CD4-positive, alpha-beta T cell treated with Interleukin-12 subunit alpha and Interleukin-12 subunit beta, for 1 hour (primary cell): ENCODE data around the gene FAM83E.
"Not testable (repeated sequence)": the region's sequence is repeated elsewhere in the genome, so short reads cannot be mapped to it uniquely, and the experiment has no call there.

Experiments used
- DNase-seq: peaks from one replicate; pipeline ENCODE4 v3.0.0-alpha.2; 2020

Gene FAM83E

DNA sequence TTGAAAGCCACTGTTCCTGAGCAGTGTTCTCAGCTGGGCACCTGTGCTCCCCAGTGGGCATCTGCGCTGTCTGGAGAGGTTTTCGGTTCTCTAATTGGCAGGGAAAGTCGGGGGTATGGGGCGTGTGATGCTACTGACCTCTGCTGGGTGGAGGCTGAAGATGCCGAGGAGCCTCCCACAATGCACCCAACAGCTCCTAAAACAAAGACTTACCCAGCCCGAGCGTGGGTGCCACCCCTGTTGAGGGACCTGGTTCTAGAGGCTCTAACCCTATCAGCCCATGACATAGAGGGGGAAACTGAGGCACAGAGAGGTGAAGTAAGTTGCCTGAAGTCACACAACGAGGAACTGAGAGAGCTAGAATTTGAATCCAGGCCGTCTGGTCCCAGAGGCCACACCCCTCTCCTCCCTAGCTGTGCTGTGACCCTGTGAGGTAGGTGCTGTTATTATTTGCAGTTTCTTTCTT is 6.0 kb downstream of the FAM83E start:
- peak; percentile 74 for DNase-seq

DNA sequence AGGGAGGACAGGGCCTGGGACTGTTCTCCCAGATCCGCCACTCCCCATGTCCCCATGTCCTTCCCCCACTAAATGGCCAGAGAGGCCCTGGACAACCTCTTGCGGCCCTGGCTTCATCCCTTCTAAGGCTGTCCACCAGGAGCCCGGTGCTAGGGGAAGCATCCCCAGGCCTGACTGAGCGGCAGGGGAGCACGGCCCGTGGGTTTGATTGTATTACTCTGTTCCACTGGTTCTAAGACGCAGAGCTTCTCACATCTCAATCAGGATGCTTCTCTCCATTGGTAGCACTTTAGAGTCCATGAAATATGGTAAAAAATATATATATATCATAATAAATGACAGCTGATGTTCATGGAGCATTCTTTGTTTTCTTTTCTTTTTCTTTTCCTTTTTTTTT is 7.5 kb downstream of the FAM83E start:
- DNase-seq: no peak

DNA sequence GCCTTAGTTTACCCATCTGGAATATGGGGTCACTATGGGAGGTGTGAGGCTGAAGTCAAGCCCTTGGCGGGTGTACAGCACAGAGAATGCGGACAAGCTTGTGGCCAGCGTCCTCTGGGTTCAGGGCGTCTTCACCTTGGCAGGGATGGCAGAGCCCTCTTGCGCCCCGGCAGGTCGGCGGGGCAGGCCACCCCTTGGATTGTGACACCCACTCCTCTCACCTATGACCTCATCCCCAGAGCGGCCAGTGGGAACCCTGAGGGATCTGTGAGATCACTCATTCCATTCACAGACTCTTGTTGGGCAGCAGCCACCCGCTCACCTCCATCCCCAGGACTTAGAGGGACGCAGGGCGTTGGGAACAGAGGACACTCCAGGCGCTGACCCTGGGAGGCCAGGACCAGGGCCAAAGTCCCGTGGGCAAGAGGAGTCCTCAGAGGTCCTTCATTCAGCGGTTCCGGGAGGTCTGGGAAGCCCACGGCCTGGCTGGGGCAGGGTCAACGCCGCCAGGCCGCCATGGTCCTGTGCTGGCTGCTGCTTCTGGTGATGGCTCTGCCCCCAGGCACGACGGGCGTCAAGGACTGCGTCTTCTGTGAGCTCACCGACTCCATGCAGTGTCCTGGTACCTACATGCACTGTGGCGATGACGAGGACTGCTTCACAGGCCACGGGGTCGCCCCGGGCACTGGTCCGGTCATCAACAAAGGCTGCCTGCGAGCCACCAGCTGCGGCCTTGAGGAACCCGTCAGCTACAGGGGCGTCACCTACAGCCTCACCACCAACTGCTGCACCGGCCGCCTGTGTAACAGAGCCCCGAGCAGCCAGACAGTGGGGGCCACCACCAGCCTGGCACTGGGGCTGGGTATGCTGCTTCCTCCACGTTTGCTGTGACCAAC is 8.2 kb downstream of the FAM83E start, which contains the start of gene SPACA4:
SPACA4 (plus strand) TSS at position 280 of the 896 bp plus-strand sequence; CDS start at position 517, 237 bp downstream.
- no peak for DNase-seq

DNA sequence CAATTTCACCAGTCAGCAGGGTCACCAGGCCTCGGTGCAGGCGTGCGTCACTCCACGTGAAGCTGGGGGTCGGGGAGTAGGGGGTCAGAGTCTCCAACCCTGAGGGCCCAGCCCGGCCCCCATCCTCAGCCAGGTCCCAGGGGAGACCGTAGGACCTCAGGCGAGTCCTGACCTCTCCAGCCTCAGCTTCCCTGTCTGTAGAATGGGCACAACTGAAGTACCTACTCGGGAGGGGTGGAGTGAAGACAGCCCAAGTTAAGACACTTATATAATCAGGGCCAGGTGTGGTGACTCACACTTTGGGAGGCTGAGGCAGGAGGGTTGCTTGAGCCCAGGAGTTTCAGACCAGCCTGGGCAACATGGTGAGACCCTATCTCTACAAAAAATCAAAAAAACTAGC is 11.0 kb downstream of the FAM83E start:
- no peak for DNase-seq

DNA sequence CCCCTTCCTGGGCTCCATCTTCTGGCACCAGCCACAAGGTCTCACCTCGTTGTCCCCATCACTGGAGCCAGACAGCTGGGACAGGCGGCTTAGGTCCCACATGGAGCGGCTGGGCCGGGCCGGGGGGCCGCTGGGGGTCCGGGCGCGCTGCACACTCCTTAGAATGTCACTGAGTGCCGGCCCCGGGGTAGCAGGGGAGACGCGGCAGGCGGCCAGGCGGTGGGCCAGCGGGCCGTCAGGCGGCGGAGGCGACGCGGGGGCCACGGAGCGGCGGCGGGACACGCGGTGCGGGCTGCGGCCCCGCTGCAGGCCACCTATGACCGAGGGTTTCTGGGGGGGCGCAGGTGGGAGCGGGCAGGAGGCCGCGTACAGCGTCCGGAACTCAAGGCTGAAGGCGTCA is 11.4 kb downstream of the FAM83E start:
- DNase-seq: no peak

DNA sequence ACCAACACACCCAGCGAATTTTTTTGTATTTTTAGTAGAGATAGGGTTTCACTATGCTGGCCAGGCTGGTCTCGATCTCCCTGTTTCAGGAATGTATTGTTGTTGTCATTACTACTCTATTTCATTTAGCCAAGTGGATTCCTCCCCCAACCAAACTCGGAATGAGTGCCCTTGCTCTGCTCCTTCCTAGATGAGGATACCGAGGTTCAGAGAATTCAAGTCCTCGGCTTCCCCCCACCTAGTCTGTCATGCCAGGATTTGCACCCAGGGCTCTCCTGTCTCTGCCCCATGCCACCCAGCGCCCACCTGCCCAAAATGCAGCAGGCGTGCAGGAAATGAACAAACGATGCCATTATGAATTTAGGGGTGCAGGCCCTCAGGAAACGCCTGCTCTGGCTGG is 11.9 kb downstream of the FAM83E start:
- DNase-seq: no peak

DNA sequence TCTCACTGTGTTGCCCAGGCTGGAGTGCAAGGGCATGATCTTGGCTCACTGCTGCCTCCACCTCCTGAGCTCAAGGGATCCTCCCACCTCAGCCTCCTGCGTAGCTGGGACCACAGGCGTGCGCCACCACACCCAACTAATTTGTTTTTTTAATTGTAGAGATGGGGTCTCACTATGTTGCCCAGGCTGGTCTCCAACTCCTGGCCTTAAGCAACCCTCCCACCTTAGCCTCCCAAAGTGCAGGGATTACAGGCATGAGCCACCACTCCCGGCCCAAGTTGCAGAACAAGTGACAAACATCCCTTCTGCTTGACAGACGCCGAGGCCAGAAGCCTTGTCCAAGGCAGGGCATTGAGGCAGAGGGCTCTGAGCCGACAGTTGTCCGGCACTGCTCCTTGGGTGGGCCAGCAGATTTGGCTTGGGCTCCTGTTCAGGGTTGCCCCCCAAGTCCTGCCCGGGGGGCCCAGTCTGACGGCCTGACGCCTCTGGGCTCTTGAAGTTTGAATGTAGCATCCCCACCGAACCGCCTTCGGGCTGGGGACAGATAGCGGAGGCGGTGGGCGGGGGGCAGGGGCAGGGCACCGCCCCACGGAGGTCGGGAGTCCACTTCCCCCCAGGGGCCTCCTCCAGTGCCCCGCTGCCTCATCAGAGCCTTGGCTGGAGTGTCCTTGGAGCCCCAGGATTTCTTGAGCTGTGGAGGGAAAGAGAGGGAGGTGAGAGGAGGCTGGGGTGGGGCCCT is 14.0 kb downstream of the FAM83E start:
- no peak for DNase-seq

DNA sequence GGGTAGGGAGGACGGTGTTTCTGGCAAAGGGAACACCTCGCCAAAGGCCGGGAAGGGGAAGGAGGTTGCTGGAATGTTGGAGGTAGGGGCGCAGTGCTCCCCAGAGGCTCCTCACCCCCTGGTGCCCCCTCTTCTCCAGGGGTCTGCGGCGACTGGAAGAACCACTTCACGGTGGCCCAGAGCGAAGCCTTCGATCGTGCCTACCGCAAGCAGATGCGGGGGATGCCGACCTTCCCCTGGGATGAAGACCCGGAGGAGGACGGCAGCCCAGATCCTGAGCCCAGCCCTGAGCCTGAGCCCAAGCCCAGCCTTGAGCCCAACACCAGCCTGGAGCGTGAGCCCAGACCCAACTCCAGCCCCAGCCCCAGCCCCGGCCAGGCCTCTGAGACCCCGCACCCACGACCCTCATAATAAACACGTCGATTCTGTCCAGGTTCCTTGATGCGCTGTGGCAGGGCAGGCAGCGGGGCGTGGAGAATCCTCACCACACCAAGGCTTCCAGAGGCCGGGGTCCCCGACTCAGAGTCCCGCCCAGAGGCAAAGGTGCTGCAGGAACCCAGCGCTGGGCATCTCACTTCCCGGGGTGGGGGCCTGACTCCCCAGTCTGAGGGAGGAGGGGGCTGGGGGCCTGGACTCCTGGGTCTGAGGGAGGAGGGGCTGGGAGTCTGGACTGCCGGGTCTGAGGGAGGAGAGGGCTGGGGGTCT is 15.7 kb downstream of the FAM83E start:
- DNase-seq: no peak

DNA sequence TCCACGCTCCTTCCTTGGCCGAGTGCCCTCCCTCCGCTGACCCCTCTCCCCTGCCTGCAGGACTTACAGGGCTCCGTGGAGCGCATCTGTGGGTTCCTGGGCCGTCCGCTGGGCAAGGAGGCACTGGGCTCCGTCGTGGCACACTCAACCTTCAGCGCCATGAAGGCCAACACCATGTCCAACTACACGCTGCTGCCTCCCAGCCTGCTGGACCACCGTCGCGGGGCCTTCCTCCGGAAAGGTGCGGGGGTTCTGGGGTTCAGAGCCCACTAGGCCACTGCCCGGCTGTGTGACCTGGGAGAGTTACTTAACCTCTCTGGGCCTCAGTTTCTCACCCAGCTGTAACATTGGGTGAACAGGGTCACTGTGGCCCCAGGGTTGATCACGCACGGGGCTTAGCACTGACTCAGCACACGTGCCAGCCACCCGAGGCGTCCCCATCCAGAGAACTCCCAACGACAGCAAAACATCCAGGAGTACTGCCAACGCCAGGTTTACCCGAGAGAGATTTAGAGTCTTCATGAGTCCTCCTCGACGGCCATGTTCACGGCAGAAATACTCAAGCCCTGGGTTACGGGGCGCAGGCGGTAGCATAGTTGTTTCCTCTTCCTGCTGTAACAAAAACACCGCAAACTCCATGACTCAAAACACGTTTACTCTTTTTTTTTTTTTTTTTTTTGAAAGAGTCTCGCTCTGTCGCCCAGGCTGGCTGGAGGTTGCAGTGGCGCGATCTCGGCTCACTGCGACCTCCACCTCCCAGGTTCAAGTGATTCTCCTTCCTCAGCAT is 18.0 kb downstream of the FAM83E start:
- DNase-seq: peak; percentile 69

DNA sequence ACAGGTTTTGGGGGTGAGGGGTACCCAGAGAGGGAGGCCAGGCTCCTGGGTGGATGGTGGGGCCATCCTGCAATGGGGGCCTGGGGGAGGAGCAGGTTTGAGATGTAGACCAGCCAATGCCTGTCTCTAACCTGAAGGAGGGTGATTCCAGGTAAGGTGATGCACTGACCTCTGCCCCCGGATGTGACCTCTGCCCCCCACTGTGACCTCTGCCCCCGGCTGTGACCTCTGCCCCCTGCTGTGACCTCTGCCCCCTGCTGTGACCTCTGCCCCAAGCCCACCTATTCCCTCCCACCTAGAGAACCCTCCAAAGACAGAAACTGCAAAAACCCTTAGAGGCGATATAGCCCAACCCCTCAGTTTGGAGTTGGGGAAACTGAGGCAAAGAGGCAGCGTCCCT is 18.6 kb downstream of the FAM83E start:
- DNase-seq: no peak

DNA sequence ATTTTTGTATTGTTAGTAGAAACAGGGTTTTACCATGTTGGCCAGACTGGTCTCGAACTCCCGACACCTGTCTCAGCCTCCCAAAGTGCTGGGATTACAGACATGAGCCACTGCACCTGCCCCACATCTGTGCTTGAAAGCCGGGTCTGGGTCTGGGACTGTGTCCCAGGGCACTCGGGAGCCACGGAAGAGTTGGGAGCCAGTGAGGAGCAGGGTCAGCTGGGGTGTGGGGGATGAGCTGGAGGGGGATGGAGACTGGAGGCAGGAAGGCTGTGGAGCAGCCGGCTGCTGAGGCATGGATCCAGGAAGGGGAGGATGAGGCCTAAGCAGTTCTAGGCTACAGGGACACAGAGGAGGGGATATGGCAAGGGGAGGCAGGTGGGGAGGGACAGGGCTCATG is 19.0 kb downstream of the FAM83E start:
- no peak for DNase-seq

DNA sequence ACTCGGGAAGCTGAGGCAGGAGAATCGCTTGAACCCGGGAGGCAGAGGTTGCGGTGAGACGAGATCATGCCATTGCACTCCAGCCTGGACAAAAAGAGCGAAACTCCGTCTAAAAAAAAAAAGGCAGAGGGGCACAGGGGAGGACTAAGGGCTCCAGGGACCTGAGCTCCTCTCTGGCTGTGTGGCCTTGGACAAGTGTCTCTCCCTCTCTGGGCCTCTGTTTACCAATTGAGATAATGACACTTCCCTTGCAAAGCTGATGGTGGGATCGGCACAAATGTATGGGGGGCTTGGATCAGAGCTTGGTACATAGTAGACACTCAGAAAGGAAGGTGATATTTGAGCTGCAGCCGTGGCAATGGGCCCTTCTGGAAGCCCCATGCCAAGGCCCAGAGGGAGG is 19.7 kb downstream of the FAM83E start:
- DNase-seq: no peak

DNA sequence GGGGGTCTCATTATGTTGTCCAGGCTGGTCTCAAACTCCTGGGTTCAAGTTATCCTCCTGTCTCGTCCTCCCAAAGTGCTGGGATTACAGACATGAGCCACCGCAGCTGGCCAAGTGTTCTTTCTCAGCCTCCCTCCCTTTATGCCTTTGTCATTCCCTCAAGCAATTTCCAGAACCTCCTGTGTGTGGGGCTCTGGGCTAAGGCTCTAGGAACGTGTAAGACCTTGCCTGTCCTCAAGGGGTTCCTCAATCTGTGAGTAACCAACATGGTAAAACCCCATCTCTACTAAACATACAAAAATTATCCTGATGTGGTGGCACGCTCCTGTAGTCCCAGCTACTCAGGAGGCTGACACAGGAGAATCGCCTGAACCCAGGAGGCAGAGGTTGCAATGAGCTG is 23.9 kb downstream of the FAM83E start:
- DNase-seq: no peak

DNA sequence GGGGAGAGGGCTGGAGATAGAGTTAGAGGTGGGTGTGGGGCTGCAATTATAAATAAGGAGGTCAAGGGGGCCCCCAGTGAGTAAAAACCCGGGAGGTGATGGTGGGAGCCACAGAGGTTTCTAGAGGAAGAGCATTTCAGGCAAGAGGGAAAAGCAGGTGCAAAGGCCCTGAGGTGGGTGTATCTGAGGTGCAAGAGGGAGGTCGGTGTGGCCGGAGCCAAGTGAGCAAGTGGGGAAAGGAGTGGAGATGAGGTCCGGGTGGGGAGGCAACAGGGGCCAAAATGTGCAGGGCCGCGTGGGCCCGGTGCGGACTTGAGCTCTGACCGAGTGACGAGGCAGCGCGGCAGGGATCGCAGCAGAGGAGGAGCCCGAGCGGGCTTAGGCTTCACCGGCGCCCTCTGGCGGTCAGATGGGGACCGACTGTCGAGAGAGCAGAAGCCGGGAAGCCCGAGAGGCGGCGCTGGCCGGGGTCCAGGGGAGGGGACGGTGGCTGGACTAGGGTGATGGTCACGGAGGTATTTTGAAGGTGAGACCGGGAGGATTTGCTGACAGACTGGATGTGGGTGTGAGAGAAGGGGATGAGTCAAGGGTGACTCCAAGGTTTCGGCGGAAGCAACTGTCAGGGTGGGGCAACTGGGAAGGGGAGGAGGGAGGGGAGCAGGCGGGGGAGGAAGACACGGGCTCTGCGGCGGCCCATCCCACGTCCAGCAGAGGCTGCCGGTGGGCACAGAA is 26.0 kb downstream of the FAM83E start:
- DNase-seq: peak; percentile 87

DNA sequence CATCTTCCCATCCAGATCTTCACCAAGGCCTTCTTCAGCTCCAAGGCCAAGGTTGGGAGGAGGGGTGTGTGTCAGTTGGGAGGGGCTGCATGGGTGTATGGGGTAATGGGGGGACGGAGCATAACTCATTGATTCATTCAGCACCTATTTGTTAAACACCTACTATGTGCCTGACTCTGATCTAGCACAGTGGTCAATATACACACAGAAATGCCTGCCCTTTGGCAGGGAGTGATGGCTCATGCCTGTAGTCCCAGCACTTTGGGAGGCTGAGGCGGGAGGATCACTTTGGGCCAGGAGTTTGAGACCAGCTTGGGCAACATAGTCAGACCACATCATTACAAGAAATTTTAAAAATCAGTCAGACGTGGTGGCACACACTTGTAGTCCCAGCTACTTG is 27.5 kb downstream of the FAM83E start:
- no peak for DNase-seq

DNA sequence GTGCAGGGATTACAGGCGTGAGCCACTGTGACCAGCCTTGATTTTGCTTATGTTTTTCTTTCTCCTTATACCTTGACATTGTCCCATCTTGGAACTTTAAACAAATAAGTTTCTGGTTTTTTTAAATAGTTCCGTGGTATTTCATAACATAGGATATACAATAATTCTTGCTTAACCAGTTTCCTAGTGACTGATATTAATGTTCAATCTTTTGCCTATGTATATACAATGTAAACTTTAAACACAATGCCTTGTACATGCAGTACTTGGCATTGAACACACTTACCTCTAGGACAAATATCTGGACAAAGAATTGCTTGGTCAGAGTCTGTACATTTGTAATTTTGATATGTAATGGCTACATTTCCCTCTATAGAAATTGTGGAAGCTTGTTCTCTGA is 32.7 kb downstream of the FAM83E start:
- DNase-seq: no peak

DNA sequence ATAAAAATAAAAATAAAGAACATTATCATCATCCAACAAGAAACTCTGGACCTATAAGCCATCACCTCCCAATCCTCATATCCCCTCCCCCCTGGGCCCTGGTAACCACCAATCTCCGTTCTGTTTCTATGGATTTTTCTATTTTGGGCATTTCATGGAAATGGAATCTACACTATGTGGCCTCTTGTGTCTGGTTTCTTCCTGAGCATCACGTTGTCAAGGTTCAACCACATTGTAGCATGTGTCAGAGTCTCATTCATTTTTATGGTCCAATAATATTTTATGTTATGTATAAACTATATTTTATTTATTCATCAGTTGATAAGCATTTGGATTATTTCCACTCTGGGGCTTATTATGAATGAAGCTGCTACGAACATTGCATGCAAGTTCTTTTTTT is 36.0 kb downstream of the FAM83E start:
- DNase-seq: no peak

DNA sequence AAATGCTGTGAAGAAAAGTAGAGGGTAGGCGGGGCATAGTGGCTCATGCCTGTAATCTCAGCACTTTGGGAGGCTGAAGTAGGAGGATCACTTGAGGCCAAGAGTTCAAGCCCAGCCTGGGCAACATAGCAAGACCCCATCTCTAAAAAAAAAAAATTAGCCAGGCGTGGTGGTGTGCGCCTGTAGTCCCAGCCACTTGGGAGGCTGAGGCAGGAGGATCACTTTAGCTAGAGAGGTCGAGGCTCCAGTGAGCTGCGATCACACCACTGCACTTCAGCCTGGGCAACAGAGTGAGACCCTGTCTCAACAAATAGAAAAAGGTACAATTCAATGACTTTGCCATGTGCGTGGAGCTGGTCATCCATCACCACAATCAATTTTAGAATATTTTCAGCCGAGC is 37.0 kb downstream of the FAM83E start:
- DNase-seq: not testable (repeated sequence)

DNA sequence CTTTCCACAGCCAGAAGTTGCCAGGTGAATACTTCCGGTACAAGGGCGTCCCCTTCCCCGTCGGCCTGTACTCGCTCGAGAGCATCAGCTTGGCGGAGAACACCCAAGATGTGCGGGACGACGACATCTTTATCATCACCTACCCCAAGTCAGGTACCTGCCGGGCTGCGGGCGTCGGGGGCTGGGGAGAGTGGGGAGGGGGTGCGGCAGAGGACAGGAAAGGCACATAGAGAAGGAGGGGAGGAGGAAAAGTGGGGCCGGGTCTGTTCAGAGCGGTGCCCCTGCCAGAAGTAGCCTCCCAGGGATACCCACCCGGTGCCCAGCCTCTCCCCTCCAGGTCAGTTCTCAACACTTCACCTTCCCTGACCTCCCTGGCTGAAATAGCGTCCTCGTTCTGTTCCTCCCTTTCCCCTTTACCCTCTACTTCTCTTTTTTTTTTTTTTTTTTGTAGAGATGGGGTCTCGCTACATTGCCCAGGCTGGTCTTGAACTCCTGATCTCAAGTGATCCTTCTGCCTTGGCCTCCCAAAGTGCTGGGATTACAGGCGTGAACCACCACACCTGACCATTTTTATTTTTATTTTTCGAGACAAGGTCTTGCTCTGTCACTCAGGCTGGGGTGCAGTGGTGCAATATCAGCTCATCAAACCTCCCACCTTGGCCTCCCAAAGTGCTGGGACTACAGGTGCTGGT is 38.8 kb downstream of the FAM83E start:
- DNase-seq: no peak

DNA sequence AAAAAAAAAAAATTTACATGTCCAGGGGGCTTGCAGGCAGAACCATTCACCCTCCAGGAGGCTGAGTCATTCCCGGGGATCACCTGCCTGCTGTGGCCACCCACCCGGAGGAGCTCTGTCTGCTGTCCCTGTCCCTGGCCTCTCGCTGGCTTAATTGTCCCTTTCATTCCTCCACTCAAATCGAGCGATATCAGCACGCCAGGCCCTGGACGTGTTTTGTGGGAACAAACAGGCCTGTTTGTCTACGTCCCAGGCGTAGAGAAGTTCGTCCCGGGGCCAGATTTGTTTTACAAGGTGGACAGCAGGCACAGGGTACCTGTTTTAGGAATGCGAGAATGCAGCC is 41.7 kb downstream of the FAM83E start:
- no peak for DNase-seq
